HepG2 (cell line): ENCODE results near the gene DCTN3. TPM values are rescaled to one million over a fixed set of nuclear protein-coding genes. Genes with fewer than 3 reads are reported as not detected.

Experiments used
- ATAC-seq: fragments of 200-7000 bp; cut with Tn5 transposase; 3 replicates; pipeline ENCODE4 v1.9.1; 2020; ENCODE audit warnings: mild to moderate bottlenecking, moderate library complexity
- BruUV-seq: library from RNA; stranded (reverse); fragments of 400-500 nt; replicated peaks from 2 replicates; lab custom pipeline; 2021; lab: Mats Ljungman, UMichigan
- CTCF ChIA-PET: fragments of 300-600 bp; formaldehyde crosslinking; extraction: SDS; loops from one replicate; lab custom pipeline; 2021; ENCODE audit warnings: low total read pairs, inconsistent platforms, low intra/inter-chr PET ratio; lab: Yijun Ruan, JAX
- POLR2A ChIA-PET: fragments of 350-600 bp; sonication (Branson Sonifier 250); formaldehyde crosslinking; loops from one replicate; lab custom pipeline; 2020; ENCODE audit warnings: antibody characterized with exemption, inconsistent platforms; lab: Yijun Ruan, JAX
- DNase-seq: peaks from one replicate; pipeline ENCODE4 v3.0.0-alpha.2; 2015; ENCODE audit warnings: low spot score
- FAIRE-seq: peaks from 3 replicates; lab custom pipeline; 2011; peaks lifted over from hg19 to GRCh38; lab: Jason Lieb, UNC
- H2AFZ ChIP-seq: one replicate; pipeline ENCODE4 v1.6.1; 2011; ENCODE audit warnings: low read length, inconsistent platforms
- H3K27ac ChIP-seq: fragments of 300-600 bp; 3 replicates; pipeline ENCODE4 v1.8.0; 2011; ENCODE audit warnings: mixed run types, mild to moderate bottlenecking, mixed read lengths, low read length, inconsistent platforms; ENCODE audit not compliant: insufficient read depth; ENCODE audit errors: extremely low read length
- H3K27me3 ChIP-seq, 2 experiments: fragments of 200-600 bp in 1 of 2; 2 replicates in 1 of 2; 3 replicates in 1 of 2; pipeline versions ENCODE4 v1.6.0 to v1.8.0; 2011; ENCODE audit warnings: low read length in 2 of 2, mild to moderate bottlenecking in 2 of 2, moderate library complexity in 2 of 2, inconsistent platforms in 1 of 2; ENCODE audit not compliant: insufficient read depth in 2 of 2, control insufficient read depth in 1 of 2
- H3K36me3 ChIP-seq, 2 experiments: fragments of 200-600 bp in 1 of 2; replicated peaks in 1 of 2; 2 replicates in 1 of 2; 3 replicates in 1 of 2; pipeline versions ENCODE4 v1.5.1 to v1.8.0; 2011; ENCODE audit warnings: low read length in 2 of 2, inconsistent platforms in 1 of 2; ENCODE audit not compliant: insufficient read depth in 2 of 2, control insufficient read depth in 1 of 2
- H3K4me1 ChIP-seq: 2 replicates; pipeline ENCODE4 v1.5.1; 2012; ENCODE audit warnings: low read length, inconsistent platforms; ENCODE audit not compliant: insufficient read depth
- H3K4me2 ChIP-seq: 2 replicates; pipeline ENCODE4 v1.6.0; 2011; ENCODE audit warnings: low read depth, low read length, inconsistent platforms
- H3K4me3 ChIP-seq, 3 experiments: fragments of 200-600 bp in 1 of 3; sonication (generic), shearing (Covaris generic) in 1 of 3; replicated peaks in 1 of 3; 2 replicates each; pipeline ENCODE4 v1.5.1; 2011 to 2016; ENCODE audit warnings: low read length in 3 of 3, inconsistent platforms in 2 of 3, low read depth in 2 of 3, mild to moderate bottlenecking in 2 of 3, control low read depth in 1 of 3, mixed read lengths in 1 of 3; ENCODE audit not compliant: insufficient read depth in 1 of 3
- H3K79me2 ChIP-seq: one replicate; pipeline ENCODE4 v1.6.1; 2011; ENCODE audit warnings: low read length, inconsistent platforms; ENCODE audit not compliant: insufficient read depth
- H3K9ac ChIP-seq: 2 replicates; pipeline ENCODE4 v1.6.0; 2011; ENCODE audit warnings: mild to moderate bottlenecking, low read depth, low read length, inconsistent platforms; ENCODE audit not compliant: insufficient read depth
- H3K9me3 ChIP-seq: 2 replicates; pipeline ENCODE4 v1.5.1; 2012; ENCODE audit warnings: mild to moderate bottlenecking, low read length
- H4K20me1 ChIP-seq: 2 replicates; pipeline ENCODE4 v1.6.0; 2011; ENCODE audit warnings: inconsistent platforms, mild to moderate bottlenecking, low read length, moderate library complexity; ENCODE audit not compliant: insufficient read depth
- ERF ChIP-seq: IDR thresholded peaks from 2 replicates; pipeline ENCODE4 v1.6.1; 2018; ENCODE audit warnings: missing biosample characterization, missing genetic modification reagents
- MXD3 ChIP-seq: IDR thresholded peaks from 2 replicates; pipeline ENCODE4 v1.6.1; 2016; ENCODE audit warnings: mild to moderate bottlenecking, missing biosample characterization, missing genetic modification reagents
- SYNCRIP ChIP-seq: fragments of 200-400 bp; formaldehyde crosslinking; IDR thresholded peaks from 2 replicates; pipeline ENCODE4 v1.6.1; 2018; ENCODE audit warnings: mild to moderate bottlenecking, low read depth, low read length; ENCODE audit not compliant: insufficient read depth
- WGBS: methylation state at CpG from one replicate; pipeline ENCODE4 v1.1.6; 2017; ENCODE audit warnings: low lambda C conversion rate; 5-methylcytosine and 5-hydroxymethylcytosine counted together
- in situ Hi-C: cut with HindIII; loops from 2 replicates; pipeline ENCODE4 v1.10.0; 2017; ENCODE audit warnings: low pct_unique_long_range_greater_than_20kb; ENCODE audit not compliant: extremely low pct_ligation_motif_present
- intact Hi-C: fragments of 100-400 bp; cut with micrococcal nuclease; formaldehyde crosslinking; loops from one replicate; pipeline ENCODE4 v1.10.0; 2022; ENCODE audit not compliant: unreplicated experiment
- polyA plus RNA-seq, 8 experiments: library from polyadenylated mRNA; depleted of rRNA in 3 of 8; stranded (reverse) in 7 of 8; unstranded in 1 of 8; fragments of >200 nt; fragmentation: Illumina TruSeq in 4 of 8; extraction: Trizol in 4 of 8; gene quantifications; 2 replicates each; pipeline versions ENCODE4 v1.2.1 to v1.2.3, GENCODE V29; 2011 to 2016; ENCODE audit warnings: low read depth in 4 of 8, missing spikeins in 1 of 8, mixed read lengths in 1 of 8; ENCODE audit not compliant: insufficient read depth in 1 of 8
- total RNA-seq, 5 experiments: library from RNA; depleted of rRNA; stranded (reverse); fragments of >200 nt; fragmentation: Illumina TruSeq; extraction: Trizol; gene quantifications; 2 replicates each; pipeline ENCODE4 v1.2.3, GENCODE V29; 2016; ENCODE audit warnings: low read depth in 1 of 5
- TF ChIP-seq, protein P1 (sequence below): sonication (generic); formaldehyde crosslinking; IDR thresholded peaks from 2 replicates; pipeline ENCODE4 v1.8.0; 2023; ENCODE audit warnings: mild to moderate bottlenecking, missing genetic modification reagents

DCTN3 gene
- total and polyA plus RNA-seq, 2 of the 13 experiments (the other 11 are each of a cell fraction or from before 2014, with no cell fraction given) = 27.4 to 34.5 TPM

DNA sequence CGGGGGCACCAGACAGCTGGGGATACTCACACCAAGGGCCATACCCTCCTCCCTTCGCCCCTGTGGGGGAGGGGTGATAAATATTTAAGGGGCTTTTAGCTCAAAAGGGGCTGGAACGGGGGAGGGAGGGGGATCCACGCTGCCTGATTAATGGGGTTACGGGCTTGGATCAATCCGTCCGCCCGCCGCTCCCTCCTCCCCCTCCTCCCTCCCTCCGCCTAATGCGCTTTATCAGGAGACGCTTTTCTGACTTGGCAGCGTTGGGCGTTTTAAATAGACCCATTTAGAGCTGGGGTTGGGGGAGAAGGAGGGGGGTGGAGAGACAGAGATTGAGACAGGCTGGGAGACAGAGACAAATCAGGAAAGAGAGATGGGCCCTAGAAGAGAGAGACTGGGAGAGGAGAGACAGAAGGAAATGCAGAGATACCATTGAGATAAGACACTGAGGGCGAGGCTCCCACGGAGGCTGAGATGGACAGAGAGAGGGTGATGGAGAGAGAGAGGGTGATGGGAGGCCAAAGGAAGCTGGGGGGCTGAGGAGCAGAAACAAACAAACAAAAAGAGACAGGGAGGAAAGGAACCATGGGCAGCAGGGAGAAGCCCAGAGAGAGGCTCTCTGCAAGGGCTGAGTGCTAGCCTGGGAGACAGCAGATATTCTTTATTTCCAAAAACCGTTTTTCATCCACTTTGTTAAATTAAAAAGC lies 41.0 kb downstream of the DCTN3 start:
- H4K20me1 ChIP-seq = no peaks in the 10 kb centered on the region
- H2AFZ ChIP-seq = no peak overlapping the region
- peaks cover 13 to 73% of the 10 kb centered on the region in 2 experiments; a peak in 4 of 5 replicates for H3K27me3 ChIP-seq
- ATAC-seq (no peak), FAIRE-seq (no peak), DNase-seq (no peak)
- no peak overlapping the region for H3K4me3 ChIP-seq
- TF ChIP-seq SYNCRIP = no peak
- no peak for TF ChIP-seq MXD3 (CRISPR knock-in tag)
- TF ChIP-seq, protein P1, sequence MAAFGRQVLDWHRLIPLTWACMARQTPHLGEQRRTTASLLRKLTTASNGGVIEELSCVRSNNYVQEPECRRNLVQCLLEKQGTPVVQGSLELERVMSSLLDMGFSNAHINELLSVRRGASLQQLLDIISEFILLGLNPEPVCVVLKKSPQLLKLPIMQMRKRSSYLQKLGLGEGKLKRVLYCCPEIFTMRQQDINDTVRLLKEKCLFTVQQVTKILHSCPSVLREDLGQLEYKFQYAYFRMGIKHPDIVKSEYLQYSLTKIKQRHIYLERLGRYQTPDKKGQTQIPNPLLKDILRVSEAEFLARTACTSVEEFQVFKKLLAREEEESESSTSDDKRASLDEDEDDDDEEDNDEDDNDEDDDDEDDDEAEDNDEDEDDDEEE = no peak
- TF ChIP-seq ERF (CRISPR knock-in tag) = no peak
- H3K79me2 ChIP-seq = no peaks in the 10 kb centered on the region
- H3K9ac ChIP-seq = no peak overlapping the region
- no peaks in the 10 kb centered on the region for H3K9me3 ChIP-seq
- ChIA-PET POLR2A (no interaction called here), CTCF (no interaction called here)
- H3K4me2 ChIP-seq = no peak overlapping the region
- in situ Hi-C loops (no loop called here), intact Hi-C loops (no loop called here)
- H3K27ac ChIP-seq = no peak overlapping the region
- BruUV-seq = no TSS peak
- H3K4me1 ChIP-seq = no peaks in the 10 kb centered on the region
- no peaks in the 10 kb centered on the region for H3K36me3 ChIP-seq
- WGBS = 25% methylated on average over 16 of the region's 17 CpGs
